Measurements from ENCODE around the gene PTH2R. TPM values are rescaled to one million over a fixed set of nuclear protein-coding genes. Genes with fewer than 3 reads are reported as not detected.

PTH2R gene
- total RNA-seq, 4 donors from 2014 or later, result not detected

DNA sequence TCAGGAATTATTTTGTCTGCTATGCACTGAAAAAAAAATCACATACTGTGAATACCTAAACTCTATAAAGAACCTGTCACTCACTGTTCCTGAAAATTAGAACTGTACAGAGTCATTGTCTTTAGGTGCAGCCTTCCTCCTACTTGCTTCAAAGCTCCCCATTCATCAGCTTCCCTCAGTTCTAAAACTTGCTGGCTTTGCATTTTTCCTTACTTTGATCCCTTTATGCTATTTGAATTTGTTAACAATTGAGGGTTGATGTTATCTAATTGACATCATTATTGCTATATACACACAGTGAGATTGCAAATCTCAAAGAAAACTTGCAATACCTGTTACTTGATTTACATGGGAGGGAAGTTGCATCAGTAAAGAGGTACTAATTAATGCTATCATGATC, 48.3 kb downstream of the PTH2R start:
- no peak for DNase-seq (ENCODE audit: low spot score in 2 of 2)
- H3K27ac ChIP-seq, result no peak overlapping the region
- no peak for TF ChIP-seq EP300 (IDR thresholded peaks at IDR 0.05)
- TF ChIP-seq, protein P1, sequence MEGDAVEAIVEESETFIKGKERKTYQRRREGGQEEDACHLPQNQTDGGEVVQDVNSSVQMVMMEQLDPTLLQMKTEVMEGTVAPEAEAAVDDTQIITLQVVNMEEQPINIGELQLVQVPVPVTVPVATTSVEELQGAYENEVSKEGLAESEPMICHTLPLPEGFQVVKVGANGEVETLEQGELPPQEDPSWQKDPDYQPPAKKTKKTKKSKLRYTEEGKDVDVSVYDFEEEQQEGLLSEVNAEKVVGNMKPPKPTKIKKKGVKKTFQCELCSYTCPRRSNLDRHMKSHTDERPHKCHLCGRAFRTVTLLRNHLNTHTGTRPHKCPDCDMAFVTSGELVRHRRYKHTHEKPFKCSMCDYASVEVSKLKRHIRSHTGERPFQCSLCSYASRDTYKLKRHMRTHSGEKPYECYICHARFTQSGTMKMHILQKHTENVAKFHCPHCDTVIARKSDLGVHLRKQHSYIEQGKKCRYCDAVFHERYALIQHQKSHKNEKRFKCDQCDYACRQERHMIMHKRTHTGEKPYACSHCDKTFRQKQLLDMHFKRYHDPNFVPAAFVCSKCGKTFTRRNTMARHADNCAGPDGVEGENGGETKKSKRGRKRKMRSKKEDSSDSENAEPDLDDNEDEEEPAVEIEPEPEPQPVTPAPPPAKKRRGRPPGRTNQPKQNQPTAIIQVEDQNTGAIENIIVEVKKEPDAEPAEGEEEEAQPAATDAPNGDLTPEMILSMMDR (IDR thresholded peaks at IDR 0.05), result no peak
- TF ChIP-seq POLR2A (IDR thresholded peaks at IDR 0.05), result no peak
- no peaks in the 10 kb centered on the region for H3K36me3 ChIP-seq
- no peaks in the 10 kb centered on the region for H3K9me3 ChIP-seq
- no peaks in the 10 kb centered on the region for H3K27me3 ChIP-seq
- H3K4me3 ChIP-seq, result no peak overlapping the region
- H3K4me1 ChIP-seq, result no peaks in the 10 kb centered on the region

DNA sequence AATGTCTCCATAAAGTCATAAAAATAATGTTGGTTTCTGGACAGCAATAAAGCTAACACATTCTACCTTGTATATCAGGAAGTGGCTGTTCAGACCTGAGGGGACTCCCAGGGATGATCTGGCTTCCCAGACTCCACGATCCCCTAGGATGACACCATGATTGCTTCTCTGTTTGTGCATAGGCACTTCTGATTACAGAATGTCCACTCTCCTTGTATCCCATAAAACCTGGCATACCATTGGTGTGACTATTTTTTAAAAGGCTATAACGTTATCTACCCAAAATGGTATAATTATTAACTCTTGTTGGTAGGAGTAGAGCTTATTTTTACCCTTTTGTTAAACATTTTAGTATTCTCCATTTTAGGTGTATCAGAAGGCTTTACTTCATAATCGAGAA, 57.1 kb downstream of the PTH2R start:
- no peak for DNase-seq (ENCODE audit: low spot score in 2 of 2)
- Histone ChIP-seq H3K9me3 (no peaks in the 10 kb centered on the region), H3K27ac (no peak overlapping the region), H3K4me1 (peaks cover 0 to 6% (median 0%) of the 10 kb centered on the region in 4 donors), H3K4me3 (no peak overlapping the region), H3K36me3 (no peaks in the 10 kb centered on the region), H3K27me3 (no peaks in the 10 kb centered on the region)
- TF ChIP-seq POLR2A (IDR thresholded peaks at IDR 0.05) (no peak), EP300 (IDR thresholded peaks at IDR 0.05) (no peak)
- TF ChIP-seq, protein P1 (IDR thresholded peaks at IDR 0.05), result no peak
- WGBS, 2 donors, result 51 to 60% methylated on average over 3 of the region's 3 CpGs

DNA sequence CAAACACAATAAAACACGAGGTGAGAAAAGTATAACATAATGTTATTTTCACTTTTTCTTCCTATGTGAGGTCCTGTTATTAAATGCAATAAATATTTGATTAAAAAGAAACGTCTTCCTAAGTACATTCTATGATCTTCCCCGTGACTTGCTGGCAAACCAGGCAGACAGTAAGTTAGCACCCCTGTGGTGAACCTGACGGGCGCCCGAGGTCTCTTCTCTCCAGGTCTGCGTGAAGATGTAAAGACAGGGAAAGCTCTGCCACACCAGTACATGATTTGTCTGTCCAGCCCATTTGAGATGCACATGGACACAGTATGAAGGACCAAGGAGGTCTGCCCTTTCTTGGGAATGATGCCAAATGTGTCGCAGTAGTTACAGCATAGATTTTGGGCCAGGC, 57.6 kb downstream of the PTH2R start:
- Histone ChIP-seq H3K4me3 (no peak overlapping the region), H3K9me3 (no peaks in the 10 kb centered on the region), H3K27me3 (no peaks in the 10 kb centered on the region), H3K27ac (no peak overlapping the region), H3K36me3 (no peaks in the 10 kb centered on the region), H3K4me1 (peaks cover 0 to 6% (median 0%) of the 10 kb centered on the region in 4 donors)
- TF ChIP-seq EP300 (IDR thresholded peaks at IDR 0.05), result no peak
- TF ChIP-seq, protein P1 (IDR thresholded peaks at IDR 0.05), result no peak
- TF ChIP-seq POLR2A (IDR thresholded peaks at IDR 0.05), result no peak
- 84% methylated on average over 8 of the region's 8 CpGs for WGBS, 2 donors
- no peak for DNase-seq (ENCODE audit: low spot score in 2 of 2)

DNA sequence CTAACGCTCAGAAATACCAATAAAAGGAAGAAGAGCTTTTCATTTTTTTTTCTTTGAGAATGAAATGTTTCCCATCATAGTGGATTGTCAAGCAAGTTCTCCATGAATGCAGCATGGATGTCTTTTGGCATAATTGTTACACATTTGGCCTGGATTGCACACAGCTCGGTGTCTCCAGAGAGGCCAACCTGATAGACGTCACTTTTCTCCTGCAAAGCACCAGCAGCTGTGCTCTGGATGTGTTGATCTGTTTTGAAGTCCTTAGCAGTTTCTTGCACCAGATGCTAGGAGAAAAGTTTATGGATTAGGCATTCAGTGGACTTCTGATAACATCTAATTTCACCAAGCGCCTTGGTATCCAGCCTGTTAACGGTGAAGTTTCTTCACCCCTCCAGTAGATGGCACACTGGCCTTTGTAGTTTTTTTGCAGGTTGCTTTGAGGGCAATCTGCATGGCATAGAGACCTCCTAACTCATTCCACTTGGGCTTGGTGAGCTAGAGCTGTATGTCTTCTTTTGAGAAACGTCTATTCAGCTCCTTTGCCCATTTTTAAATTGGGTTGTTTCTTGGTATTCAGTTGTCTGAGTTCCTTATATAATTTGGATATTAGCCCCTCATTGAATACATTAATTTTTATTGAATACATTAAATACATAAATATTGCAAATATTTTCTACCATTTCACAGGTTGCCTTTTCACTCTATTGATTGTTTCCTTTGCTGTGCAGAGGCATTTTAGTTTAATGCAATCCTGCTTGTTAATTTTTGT, 59.7 kb downstream of the PTH2R start:
- no peak for DNase-seq (ENCODE audit: low spot score in 2 of 2)
- H3K4me3 ChIP-seq, result no peak overlapping the region
- no peaks in the 10 kb centered on the region for H3K36me3 ChIP-seq
- H3K27me3 ChIP-seq, result no peaks in the 10 kb centered on the region
- 33 to 37% methylated on average over 6 of the region's 6 CpGs for WGBS, 2 donors
- peaks cover 0 to 6% (median 0%) of the 10 kb centered on the region in 4 donors for H3K4me1 ChIP-seq
- H3K27ac ChIP-seq, result no peak overlapping the region
- TF ChIP-seq POLR2A (IDR thresholded peaks at IDR 0.05), result no peak
- TF ChIP-seq, protein P1 (IDR thresholded peaks at IDR 0.05), result peak in 4 of 5 experiments; percentile 23 to 49 (median 32)
- H3K9me3 ChIP-seq, result peaks cover 0 to 4% (median 0%) of the 10 kb centered on the region in 4 donors

DNA sequence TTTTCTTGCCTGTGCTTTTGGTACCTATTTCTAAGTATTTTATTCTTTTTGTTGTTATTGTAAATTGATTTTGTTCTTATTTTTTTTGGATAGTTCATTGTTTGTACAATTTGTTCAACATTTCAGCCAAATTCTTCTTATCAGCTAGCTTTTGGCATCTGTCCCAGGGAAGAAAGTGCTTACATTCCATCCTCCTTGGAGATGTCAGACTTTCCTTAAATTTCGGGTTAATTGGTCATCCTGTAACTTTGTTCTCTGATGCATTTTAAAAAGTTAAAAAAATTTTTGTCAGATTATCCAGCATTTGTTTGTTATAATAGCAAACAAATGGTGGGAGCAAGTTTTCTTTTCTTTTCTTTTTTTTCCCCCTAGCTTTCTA, 60.3 kb downstream of the PTH2R start:
- Histone ChIP-seq H3K9me3 (peaks cover 0 to 9% (median 0%) of the 10 kb centered on the region in 4 donors), H3K27me3 (no peaks in the 10 kb centered on the region), H3K4me3 (no peak overlapping the region), H3K36me3 (no peaks in the 10 kb centered on the region), H3K4me1 (peaks cover 0 to 6% (median 0%) of the 10 kb centered on the region in 4 donors), H3K27ac (no peak overlapping the region)
- no peak for DNase-seq (ENCODE audit: low spot score in 2 of 2)
- 16 to 22% methylated on average over 1 of the region's 1 CpG for WGBS, 2 donors
- TF ChIP-seq POLR2A (IDR thresholded peaks at IDR 0.05), result no peak
- no peak for TF ChIP-seq EP300 (IDR thresholded peaks at IDR 0.05)
- TF ChIP-seq, protein P1 (IDR thresholded peaks at IDR 0.05), result no peak

Measured in tibial nerve (tissue), 4 donors.